GM12878 (cell line): ENCODE measurements around the gene CADM3. TPM values are rescaled to one million over a fixed set of nuclear protein-coding genes. Genes with fewer than 3 reads are reported as not detected.

Experiments used
- ATAC-seq: fragments of 200-7000 bp; cut with Tn5 transposase; 3 replicates; pipeline ENCODE4 v1.9.1; 2020; ENCODE audit warnings: mild to moderate bottlenecking, moderate library complexity
- BruUV-seq: library from RNA; stranded (reverse); fragments of 400-500 nt; replicated peaks from 2 replicates; lab custom pipeline; 2021; lab: Mats Ljungman, UMichigan
- CTCF ChIA-PET: fragments of 300-600 bp; sonication (Branson Sonifier 250); formaldehyde crosslinking; extraction: SDS; loops from one replicate; lab custom pipeline; 2021; ENCODE audit warnings: inconsistent platforms; lab: Yijun Ruan, JAX
- POLR2A ChIA-PET: fragments of 350-600 bp; formaldehyde crosslinking; extraction: SDS; loops from one replicate; lab custom pipeline; 2021; ENCODE audit warnings: inconsistent platforms; lab: Charles Lee
- RAD21 ChIA-PET: fragments of 300-600 bp; sonication (Branson Sonifier 250); formaldehyde crosslinking; loops from one replicate; lab custom pipeline; 2023; ENCODE audit warnings: antibody characterized with exemption; ENCODE audit not compliant: unreplicated experiment; lab: Charles Lee
- SMC1A ChIA-PET: fragments of 300-600 bp; sonication (Branson Sonifier 250); formaldehyde crosslinking; loops from one replicate; lab custom pipeline; 2023; ENCODE audit not compliant: unreplicated experiment, uncharacterized antibody; lab: Charles Lee
- DNase-seq: peaks from one replicate; pipeline ENCODE4 v3.0.0-alpha.2; 2011; ENCODE audit warnings: low read depth, low spot score
- FAIRE-seq: peaks from 3 replicates; lab custom pipeline; 2011; peaks lifted over from hg19 to GRCh38; lab: Jason Lieb, UNC
- H2AFZ ChIP-seq: 2 replicates; pipeline ENCODE4 v1.6.0; 2011; ENCODE audit warnings: low read depth, low read length, control low read depth; ENCODE audit not compliant: control insufficient read depth
- H3K27ac ChIP-seq: 2 replicates; pipeline ENCODE4 v1.5.1; 2011; ENCODE audit warnings: control low read depth; ENCODE audit not compliant: control insufficient read depth, insufficient read depth
- H3K27me3 ChIP-seq, 2 experiments: replicated peaks in 1 of 2; 2 replicates each; pipeline versions ENCODE4 v1.6.0 to v1.6.1; 2011; ENCODE audit warnings: low read length in 1 of 2; ENCODE audit not compliant: control insufficient read depth in 2 of 2, insufficient read depth in 2 of 2
- H3K36me3 ChIP-seq, 2 experiments: 2 replicates each; pipeline ENCODE4 v1.5.1; 2011; ENCODE audit warnings: low read length in 1 of 2; ENCODE audit not compliant: control insufficient read depth in 2 of 2, insufficient read depth in 2 of 2
- H3K4me1 ChIP-seq: 2 replicates; pipeline ENCODE4 v1.6.1; 2011; ENCODE audit warnings: mild to moderate bottlenecking, low read length, moderate library complexity, mixed read lengths; ENCODE audit not compliant: control insufficient read depth, insufficient read depth
- H3K4me2 ChIP-seq: 2 replicates; pipeline ENCODE4 v1.6.0; 2011; ENCODE audit warnings: control low read depth; ENCODE audit not compliant: control insufficient read depth, insufficient read depth
- H3K4me3 ChIP-seq: fragments of 200-600 bp; sonication (generic); 2 replicates; pipeline ENCODE4 v1.5.1; 2016
- H3K79me2 ChIP-seq: 2 replicates; pipeline ENCODE4 v1.6.0; 2011; ENCODE audit warnings: low read length; ENCODE audit not compliant: control insufficient read depth, insufficient read depth
- H3K9ac ChIP-seq: 2 replicates; pipeline ENCODE4 v1.8.0; 2011; ENCODE audit warnings: low read length, control low read depth, mixed read lengths; ENCODE audit not compliant: control insufficient read depth, insufficient read depth
- H3K9me3 ChIP-seq: replicated peaks from 3 replicates; pipeline ENCODE4 v1.5.1; 2011; ENCODE audit warnings: mild to moderate bottlenecking, low read length; ENCODE audit not compliant: control insufficient read depth, insufficient read depth
- H4K20me1 ChIP-seq: 2 replicates; pipeline ENCODE4 v1.6.0; 2011; ENCODE audit not compliant: control insufficient read depth, insufficient read depth
- FOXM1 ChIP-seq: IDR thresholded peaks from 2 replicates; pipeline ENCODE4 v1.6.1; 2012; ENCODE audit warnings: low read depth, mild to moderate bottlenecking, inconsistent platforms, low read length, moderate library complexity
- MTA2 ChIP-seq: fragments of 450-650 bp; IDR thresholded peaks from 2 replicates; pipeline ENCODE4 v1.6.1; 2016; ENCODE audit warnings: low read depth, mild to moderate bottlenecking, moderate library complexity
- NBN ChIP-seq: fragments of 450-650 bp; IDR thresholded peaks from 2 replicates; pipeline ENCODE4 v1.6.1; 2016
- NKRF ChIP-seq: fragments of 450-650 bp; conservative IDR thresholded peaks from 2 replicates; pipeline ENCODE4 v1.6.1; 2017; ENCODE audit warnings: mild to moderate bottlenecking, moderate library complexity
- PBX3 ChIP-seq: IDR thresholded peaks from 2 replicates; pipeline ENCODE4 v1.6.1; 2011; ENCODE audit warnings: mild to moderate bottlenecking, low read depth, low read length, moderate library complexity; ENCODE audit not compliant: insufficient replicate concordance
- REST ChIP-seq: IDR thresholded peaks from 2 replicates; pipeline ENCODE4 v1.6.1; 2012; ENCODE audit warnings: mild to moderate bottlenecking, low read depth, low read length
- SUZ12 ChIP-seq: fragments of 200-600 bp; sonication (generic); IDR thresholded peaks from one replicate; pipeline ENCODE4 v1.6.1; 2018; ENCODE audit warnings: antibody characterized with exemption, mild to moderate bottlenecking; ENCODE audit not compliant: unreplicated experiment
- TCF7 ChIP-seq: IDR thresholded peaks from 2 replicates; pipeline ENCODE4 v1.6.1; 2014; ENCODE audit warnings: antibody characterized with exemption, borderline replicate concordance
- ZBED1 ChIP-seq: IDR thresholded peaks from 2 replicates; pipeline ENCODE4 v1.6.1; 2016; ENCODE audit warnings: borderline replicate concordance
- ZBTB4 ChIP-seq: fragments of 450-650 bp; formaldehyde crosslinking; IDR thresholded peaks from 2 replicates; pipeline ENCODE4 v1.4.0; 2022; ENCODE audit warnings: mild to moderate bottlenecking, moderate library complexity
- WGBS: methylation state at CpG from one replicate; pipeline ENCODE4 v1.1.6; 2016; ENCODE audit warnings: low lambda C conversion rate; ENCODE audit not compliant: insufficient replicate concordance, insufficient coverage; ENCODE audit errors: missing lambda C conversion rate; 5-methylcytosine and 5-hydroxymethylcytosine counted together
- in situ Hi-C: fragments of 300-500 bp; cut with MboI; formaldehyde crosslinking; loops from 9 replicates; pipeline ENCODE4 v1.14.3; 2018; ENCODE audit warnings: mixed read lengths
- intact Hi-C: fragments of 100-400 bp; cut with micrococcal nuclease; formaldehyde crosslinking; loops from one replicate; pipeline ENCODE4 v1.14.2; 2022; ENCODE audit not compliant: unreplicated experiment
- polyA plus RNA-seq, 11 experiments: library from polyadenylated mRNA; depleted of rRNA in 4 of 11; unstranded in 6 of 11; stranded (reverse) in 5 of 11; fragments of >200 nt; fragmentation: Nextera tagmentation in 4 of 11; fragmentation: Illumina TruSeq in 1 of 11; extraction: Ambion mirVana in 4 of 11; extraction: Trizol in 1 of 11; gene quantifications; 1 replicate in 1 of 11; 2 replicates in 10 of 11; pipeline versions ENCODE4 v1.2.1 to v1.2.3, GENCODE V29; 2011 to 2016; ENCODE audit warnings: inconsistent platforms in 2 of 11, missing spikeins in 2 of 11, low read depth in 1 of 11
- total RNA-seq, 4 experiments: library from RNA; depleted of rRNA in 3 of 4; stranded (reverse); fragments of >200 nt in 3 of 4; fragmentation: Illumina TruSeq in 1 of 4; extraction: Trizol in 1 of 4; gene quantifications; 2 replicates each; pipeline versions ENCODE4 v1.2.1 to v1.2.3, GENCODE V29; 2013 to 2021

Gene CADM3
- total and polyA plus RNA-seq, 10 of the 15 experiments (the other 5 are each of a cell fraction or from before 2014, with no cell fraction given) = 0.04 to 0.37 TPM; not detected in 8

GRCh38 chr1:159123587-159123986 is 47.8 kb upstream of the CADM3 start:
- Histone ChIP-seq H3K9me3 (no peaks in the 10 kb centered on the region), H3K4me2 (no peak overlapping the region), H4K20me1 (no peaks in the 10 kb centered on the region), H3K9ac (no peak overlapping the region), H2AFZ (no peak overlapping the region), H3K36me3 (no peaks in the 10 kb centered on the region), H3K27me3 (peaks cover 2 to 7% of the 10 kb centered on the region in 2 experiments; a peak in 3 of 4 replicates), H3K79me2 (no peaks in the 10 kb centered on the region), H3K27ac (no peak overlapping the region), H3K4me3 (no peak overlapping the region), H3K4me1 (peaks cover 9% of the 10 kb centered on the region)
- DNase-seq (no peak), FAIRE-seq (no peak), ATAC-seq (no peak)
- RAD21 ChIA-PET = interaction anchor here (0.8 kb wide), 1 partner anchor 90 kb away, joined by 3 read pairs; no protein-coding TSS in a partner anchor
- WGBS = 66% methylated on average over 5 of the region's 5 CpGs
- in situ Hi-C loops (no loop called here), intact Hi-C loops (no loop called here)
- POLR2A ChIA-PET = interaction anchor here (0.5 kb wide), 1 partner anchor 837 kb away, joined by 3 read pairs; no protein-coding TSS in a partner anchor
- BruUV-seq = no TSS peak
- SMC1A ChIA-PET = no interaction called here
- TF ChIP-seq ZBTB4 (CRISPR knock-in tag) = no peak
- no peak for TF ChIP-seq TCF7
- TF ChIP-seq SUZ12 = no peak
- TF ChIP-seq FOXM1 = no peak
- no peak for TF ChIP-seq PBX3
- TF ChIP-seq MTA2 = no peak
- TF ChIP-seq NKRF = no peak
- TF ChIP-seq NBN = no peak
- no peak for TF ChIP-seq ZBED1
- no peak for TF ChIP-seq REST
- CTCF ChIA-PET = interaction anchor here (1.0 to 1.8 kb wide), 2 partner anchors 9 to 29 kb away, joined by 3 to 13 read pairs; no protein-coding TSS in a partner anchor
